Cardiac fibroblast (primary cell): ENCODE data around the gene RPS6KA3.
A peak's percentile ranks its signal among the peaks of the same experiment; 100 is the strongest.

ENCODE experiments used
- DNase-seq, 2 donors: peaks; one replicate each; pipeline versions ENCODE4 v3.0.0 to v3.0.0-alpha.2; 2010; ENCODE audit warnings: low read depth in 2 of 2
- H3K4me3 ChIP-seq, 2 donors: replicated peaks in 1 of 2; 1 replicate in 1 of 2; 2 replicates in 1 of 2; pipeline ENCODE4 v1.5.1; 2011; ENCODE audit warnings: low read depth in 2 of 2, low read length in 2 of 2, mild to moderate bottlenecking in 2 of 2, moderate library complexity in 1 of 2
- TF ChIP-seq, protein P1 (sequence below): IDR thresholded peaks from one replicate; pipeline ENCODE4 v1.5.1; 2011; ENCODE audit warnings: low read depth, mild to moderate bottlenecking, low read length, inconsistent platforms

RPS6KA3 gene

DNA sequence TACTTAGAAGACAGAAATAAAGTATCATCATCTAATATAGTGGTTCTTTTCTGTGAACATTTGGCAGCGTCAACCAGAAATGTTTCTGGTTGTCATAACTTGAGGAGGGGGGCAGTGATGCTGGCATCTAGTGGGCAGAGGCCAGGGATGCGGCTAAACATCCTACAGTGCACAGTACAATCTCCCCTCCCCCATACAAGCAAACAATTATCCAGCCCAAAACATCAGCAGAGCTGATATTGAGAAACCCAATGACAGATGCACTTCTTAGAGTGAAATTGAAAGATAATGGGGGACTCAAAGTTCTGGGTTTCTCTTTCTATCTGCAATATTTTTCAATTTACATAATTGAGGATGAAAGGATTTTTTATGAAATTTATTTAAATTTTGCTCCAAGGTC is 123.1 kb downstream of the RPS6KA3 start:
- DNase-seq: no peak
- H3K4me3 ChIP-seq: no peak overlapping the region
- TF ChIP-seq, protein P1, sequence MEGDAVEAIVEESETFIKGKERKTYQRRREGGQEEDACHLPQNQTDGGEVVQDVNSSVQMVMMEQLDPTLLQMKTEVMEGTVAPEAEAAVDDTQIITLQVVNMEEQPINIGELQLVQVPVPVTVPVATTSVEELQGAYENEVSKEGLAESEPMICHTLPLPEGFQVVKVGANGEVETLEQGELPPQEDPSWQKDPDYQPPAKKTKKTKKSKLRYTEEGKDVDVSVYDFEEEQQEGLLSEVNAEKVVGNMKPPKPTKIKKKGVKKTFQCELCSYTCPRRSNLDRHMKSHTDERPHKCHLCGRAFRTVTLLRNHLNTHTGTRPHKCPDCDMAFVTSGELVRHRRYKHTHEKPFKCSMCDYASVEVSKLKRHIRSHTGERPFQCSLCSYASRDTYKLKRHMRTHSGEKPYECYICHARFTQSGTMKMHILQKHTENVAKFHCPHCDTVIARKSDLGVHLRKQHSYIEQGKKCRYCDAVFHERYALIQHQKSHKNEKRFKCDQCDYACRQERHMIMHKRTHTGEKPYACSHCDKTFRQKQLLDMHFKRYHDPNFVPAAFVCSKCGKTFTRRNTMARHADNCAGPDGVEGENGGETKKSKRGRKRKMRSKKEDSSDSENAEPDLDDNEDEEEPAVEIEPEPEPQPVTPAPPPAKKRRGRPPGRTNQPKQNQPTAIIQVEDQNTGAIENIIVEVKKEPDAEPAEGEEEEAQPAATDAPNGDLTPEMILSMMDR: no peak

DNA sequence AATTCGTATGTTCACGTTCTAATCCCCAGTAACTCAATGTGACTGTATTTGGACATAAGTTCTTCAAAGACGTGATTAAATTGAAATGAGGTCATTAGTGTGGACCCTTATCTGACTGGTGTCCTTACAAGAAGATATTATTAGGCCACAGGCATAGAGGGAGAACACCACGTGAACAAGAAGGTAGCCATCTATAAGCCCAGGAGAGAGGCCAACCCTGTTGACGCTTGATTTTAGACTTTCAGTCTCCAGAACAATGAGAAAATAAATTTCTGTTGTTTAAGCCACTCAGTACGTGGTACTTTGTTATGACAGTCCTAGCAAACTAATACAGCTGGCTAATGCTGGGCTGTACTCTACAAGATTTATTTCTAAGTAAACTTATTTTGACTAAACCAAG is 123.6 kb downstream of the RPS6KA3 start:
- TF ChIP-seq, protein P1: no peak
- no peak overlapping the region for H3K4me3 ChIP-seq
- no peak for DNase-seq

DNA sequence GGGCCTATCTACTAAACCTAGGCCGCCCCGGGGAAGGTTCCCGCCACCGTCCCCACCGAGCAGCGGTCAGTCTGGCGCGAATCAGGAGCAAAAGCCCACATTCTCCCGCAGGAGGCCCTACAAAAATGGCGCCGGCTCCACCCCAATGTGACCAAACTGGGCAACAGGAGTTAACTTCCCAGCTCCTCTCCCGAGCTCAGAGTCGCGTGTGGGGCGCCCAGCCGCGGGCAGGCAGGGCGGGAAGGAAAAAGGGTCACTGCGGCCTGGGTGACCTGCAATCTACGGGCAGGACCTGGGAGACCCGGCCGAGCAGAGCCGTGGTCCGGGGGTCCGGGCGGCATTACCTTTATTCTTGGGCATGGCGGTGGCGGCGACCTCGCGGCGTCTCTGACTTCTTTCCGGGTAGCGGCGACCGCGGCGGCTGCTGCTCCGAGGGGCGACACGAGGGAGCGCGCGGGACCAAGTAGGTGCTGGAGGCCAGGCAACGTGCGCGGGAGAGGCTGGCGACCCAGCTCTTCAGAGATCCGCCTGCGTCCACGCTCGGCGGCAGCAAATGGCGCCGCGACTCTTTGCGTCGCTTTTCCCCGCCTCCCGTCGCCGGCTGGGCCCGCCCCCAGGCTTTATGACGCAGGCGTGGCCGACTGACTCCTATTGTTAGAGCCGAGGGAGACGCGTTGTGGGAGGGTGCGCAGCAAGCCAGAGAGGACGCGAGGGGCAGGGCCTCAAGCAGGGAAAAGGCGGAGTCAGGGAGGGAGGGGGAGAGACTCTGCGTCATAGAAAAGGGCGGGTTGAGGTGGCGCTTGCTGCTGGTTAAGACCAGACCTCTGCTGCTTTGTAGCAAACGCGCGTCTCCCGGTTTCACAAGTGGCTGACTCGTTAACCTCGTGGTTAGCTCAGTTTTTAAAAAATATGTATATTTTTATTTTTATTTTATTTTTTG is 125.2 kb downstream of the RPS6KA3 start, which contains the start of gene EIF1AX:
Gene EIF1AX, minus strand, starts transcription at position 558 of the 940 bp plus-strand sequence. Its CDS starts 198 bp downstream, at position 360.
- TF ChIP-seq, protein P1: no peak
- peak within 1 kb of the TSS; percentile 75 to 80 for H3K4me3 ChIP-seq
- DNase-seq: peak; percentile 98

DNA sequence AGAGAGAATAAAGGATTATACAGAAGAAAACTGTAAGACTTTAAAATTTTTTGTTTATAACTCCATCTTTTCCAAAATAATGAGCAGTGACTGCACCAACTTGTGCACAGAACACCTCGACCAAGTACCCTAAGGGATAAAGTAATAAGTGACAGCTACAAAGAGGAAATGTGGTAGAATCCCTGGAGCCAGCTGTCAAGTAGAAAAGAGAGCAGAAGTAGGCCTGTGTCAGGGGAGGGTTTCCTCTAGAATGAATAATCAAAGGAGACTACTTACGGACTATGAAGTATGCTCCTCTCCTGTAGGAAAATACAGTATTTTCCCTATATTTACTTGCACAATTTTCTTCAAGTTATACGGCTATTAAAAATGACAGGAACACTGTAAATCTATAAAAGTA is 126.3 kb downstream of the RPS6KA3 start:
- peak in 1 of 2 donors; percentile 11 for DNase-seq
- TF ChIP-seq, protein P1: no peak
- peak overlapping the region; percentile 75 to 80 for H3K4me3 ChIP-seq

DNA sequence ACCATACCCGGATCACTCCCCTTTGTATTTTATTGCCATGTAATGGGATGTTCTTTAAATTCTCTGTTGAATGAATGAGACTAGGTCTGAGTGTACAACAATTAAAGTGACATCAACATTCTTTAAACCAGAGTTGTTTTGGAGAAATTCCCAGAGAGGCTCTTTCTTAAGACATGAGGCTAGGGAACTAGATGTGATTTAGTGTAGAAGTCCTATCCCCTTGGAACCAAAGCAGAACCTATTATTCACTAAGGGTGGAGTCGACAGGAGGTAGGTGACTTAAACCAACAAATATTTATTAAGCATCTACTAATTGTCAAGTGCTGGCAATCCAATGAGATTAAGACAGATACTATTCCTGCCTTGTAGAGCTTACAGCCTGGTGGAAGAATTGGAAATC is 126.7 kb downstream of the RPS6KA3 start:
- H3K4me3 ChIP-seq: peak overlapping the region; percentile 75 to 80
- peak; percentile 37 to 74 for DNase-seq
- TF ChIP-seq, protein P1: no peak

DNA sequence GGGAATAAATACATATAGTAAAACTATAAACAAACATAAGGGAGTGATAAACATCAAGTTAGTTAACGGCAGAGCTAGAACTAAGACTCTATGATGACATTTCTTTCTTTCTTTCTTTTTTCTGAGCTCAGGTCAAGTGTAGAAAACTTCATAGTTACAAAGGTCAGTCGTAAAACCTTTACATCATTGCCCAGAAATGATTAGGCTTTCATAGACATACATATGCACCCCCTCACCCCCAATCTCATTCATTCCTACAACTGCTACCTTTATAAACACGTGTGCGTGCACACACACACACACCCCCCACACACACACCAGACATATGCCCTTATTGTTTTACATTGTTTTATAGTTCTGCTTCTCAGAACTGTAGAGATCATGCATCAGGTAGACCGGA is 130.8 kb downstream of the RPS6KA3 start:
- no peak for DNase-seq
- H3K4me3 ChIP-seq: no peak overlapping the region
- TF ChIP-seq, protein P1: no peak
